SU-DHL-6 (cell line): ENCODE results near the gene MSL3.

Experiments
- H2AFZ ChIP-seq: fragments of 200-600 bp; sonication (generic); 2 replicates; pipeline ENCODE4 v1.6.1; 2014; ENCODE audit warnings: low read depth, mild to moderate bottlenecking, moderate library complexity, mixed read lengths, antibody characterized with exemption, low read length; ENCODE audit not compliant: severe bottlenecking
- H3F3A ChIP-seq: fragments of 200-600 bp; shearing (Covaris generic); 2 replicates; pipeline ENCODE4 v1.6.0; 2016; ENCODE audit warnings: antibody characterized with exemption, mild to moderate bottlenecking; ENCODE audit not compliant: insufficient read depth
- H3K27ac ChIP-seq: fragments of 200-600 bp; sonication (generic); 2 replicates; pipeline ENCODE4 v1.5.1; 2016; ENCODE audit warnings: low read depth, mild to moderate bottlenecking, low read length, moderate library complexity, mixed read lengths
- H3K27me3 ChIP-seq: fragments of 200-600 bp; sonication (generic), shearing (Covaris generic); 2 replicates; pipeline ENCODE4 v1.6.0; 2014; ENCODE audit warnings: mild to moderate bottlenecking, low read length
- H3K36me3 ChIP-seq: fragments of 200-600 bp; sonication (generic); 2 replicates; pipeline ENCODE4 v1.6.1; 2014; ENCODE audit warnings: mild to moderate bottlenecking, low read length, mixed read lengths
- H3K4me2 ChIP-seq: fragments of 300-600, 200-600 bp; shearing (Covaris generic), sonication (generic); 2 replicates; pipeline ENCODE4 v1.6.0; 2014; ENCODE audit warnings: low read length, low read depth, mild to moderate bottlenecking; ENCODE audit not compliant: poor library complexity, severe bottlenecking
- H3K4me3 ChIP-seq: fragments of 200-600 bp; sonication (generic); 2 replicates; pipeline ENCODE4 v1.5.1; 2014; ENCODE audit warnings: antibody characterized with exemption, low read length, mild to moderate bottlenecking, mixed read lengths; ENCODE audit not compliant: insufficient read depth, poor library complexity, severe bottlenecking
- H3K79me2 ChIP-seq: fragments of 200-600 bp; sonication (generic); 2 replicates; pipeline ENCODE4 v1.6.1; 2014; ENCODE audit warnings: mild to moderate bottlenecking, low read length, moderate library complexity; ENCODE audit not compliant: insufficient read depth
- H3K9ac ChIP-seq: fragments of 200-600 bp; sonication (generic); 2 replicates; pipeline ENCODE4 v1.7.0; 2014; ENCODE audit warnings: mild to moderate bottlenecking, low read length
- H3K9me2 ChIP-seq: fragments of 200-600 bp; sonication (generic); replicated peaks from 2 replicates; pipeline ENCODE4 v1.6.1; 2014; ENCODE audit warnings: low read length; ENCODE audit not compliant: insufficient read depth
- H3K9me3 ChIP-seq: fragments of 200-600 bp; sonication (generic); 2 replicates; pipeline ENCODE4 v1.6.1; 2014; ENCODE audit warnings: low read length, mixed read lengths; ENCODE audit not compliant: insufficient read depth
- H4K20me1 ChIP-seq: fragments of 200-600 bp; sonication (generic); 2 replicates; pipeline ENCODE4 v1.6.1; 2014; ENCODE audit warnings: low read depth, mild to moderate bottlenecking, antibody characterized with exemption, low read length, moderate library complexity, mixed read lengths
- EZH2phosphoT487 ChIP-seq: fragments of 200-600 bp; sonication (generic), shearing (Covaris generic); conservative IDR thresholded peaks from 2 replicates; pipeline ENCODE4 v1.6.1; 2018; ENCODE audit warnings: mild to moderate bottlenecking, antibody characterized with exemption, low read length, moderate library complexity, mixed read lengths
- TF ChIP-seq, protein P1 (sequence below): fragments of 200-600 bp; sonication (generic); IDR thresholded peaks from one replicate; pipeline ENCODE4 v1.5.1; 2017; ENCODE audit warnings: antibody characterized with exemption, mild to moderate bottlenecking, low read length, moderate library complexity; ENCODE audit not compliant: insufficient read depth, poor library complexity, severe bottlenecking

The MSL3 gene

DNA sequence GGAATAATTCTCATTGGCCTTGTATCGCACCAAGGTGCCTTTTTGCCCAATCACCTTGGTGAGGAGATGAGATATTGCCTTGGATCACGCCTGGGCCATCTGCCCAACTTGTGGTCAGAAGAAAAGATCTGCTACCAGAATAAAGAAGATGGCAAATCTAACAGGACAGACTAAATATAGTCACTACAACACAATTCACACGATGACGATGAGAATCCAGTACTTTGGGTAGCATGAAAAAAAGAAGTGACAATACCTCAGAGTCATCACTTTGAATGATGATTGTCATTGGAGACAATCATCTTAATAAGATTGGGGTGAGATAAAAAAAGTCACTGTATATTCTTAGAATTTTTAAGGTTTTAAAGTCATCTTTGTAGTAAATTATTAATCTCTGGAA lies 7.3 kb upstream of the MSL3 start:
- no peak overlapping the region for H3K27ac ChIP-seq

DNA sequence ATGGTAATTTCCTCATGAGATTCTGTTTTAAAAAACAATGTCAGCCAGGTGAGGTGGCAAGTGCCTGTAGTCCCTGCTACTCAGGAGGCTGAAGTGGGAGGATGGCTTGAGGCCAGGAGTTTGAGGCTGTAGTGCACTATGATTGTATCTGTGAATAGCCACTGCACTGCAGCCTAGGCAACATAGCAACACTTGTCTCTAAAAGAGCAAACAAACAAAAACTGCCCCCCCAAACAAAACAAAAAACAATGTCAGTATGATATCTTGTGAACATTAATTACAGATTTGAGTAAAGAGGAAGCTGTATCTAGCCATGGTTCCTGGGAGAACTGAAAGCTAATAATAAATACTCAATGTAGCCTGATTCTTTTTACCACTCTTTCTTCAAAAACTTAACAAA lies 6.8 kb upstream of the MSL3 start:
- Histone ChIP-seq H3K9me2 (no peaks in the 10 kb centered on the region), H3F3A (no peaks in the 10 kb centered on the region), H3K9me3 (no peaks in the 10 kb centered on the region), H3K9ac (no peak overlapping the region), H3K27ac (no peak overlapping the region), H3K27me3 (no peaks in the 10 kb centered on the region), H3K36me3 (no peaks in the 10 kb centered on the region), H4K20me1 (no peaks in the 10 kb centered on the region), H3K79me2 (no peaks in the 10 kb centered on the region), H2AFZ (no peak overlapping the region), H3K4me2 (no peak overlapping the region), H3K4me3 (no peak overlapping the region)
- TF ChIP-seq, protein P1, sequence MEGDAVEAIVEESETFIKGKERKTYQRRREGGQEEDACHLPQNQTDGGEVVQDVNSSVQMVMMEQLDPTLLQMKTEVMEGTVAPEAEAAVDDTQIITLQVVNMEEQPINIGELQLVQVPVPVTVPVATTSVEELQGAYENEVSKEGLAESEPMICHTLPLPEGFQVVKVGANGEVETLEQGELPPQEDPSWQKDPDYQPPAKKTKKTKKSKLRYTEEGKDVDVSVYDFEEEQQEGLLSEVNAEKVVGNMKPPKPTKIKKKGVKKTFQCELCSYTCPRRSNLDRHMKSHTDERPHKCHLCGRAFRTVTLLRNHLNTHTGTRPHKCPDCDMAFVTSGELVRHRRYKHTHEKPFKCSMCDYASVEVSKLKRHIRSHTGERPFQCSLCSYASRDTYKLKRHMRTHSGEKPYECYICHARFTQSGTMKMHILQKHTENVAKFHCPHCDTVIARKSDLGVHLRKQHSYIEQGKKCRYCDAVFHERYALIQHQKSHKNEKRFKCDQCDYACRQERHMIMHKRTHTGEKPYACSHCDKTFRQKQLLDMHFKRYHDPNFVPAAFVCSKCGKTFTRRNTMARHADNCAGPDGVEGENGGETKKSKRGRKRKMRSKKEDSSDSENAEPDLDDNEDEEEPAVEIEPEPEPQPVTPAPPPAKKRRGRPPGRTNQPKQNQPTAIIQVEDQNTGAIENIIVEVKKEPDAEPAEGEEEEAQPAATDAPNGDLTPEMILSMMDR: no peak
- TF ChIP-seq EZH2phosphoT487: no peak

More for the DNA sequence above, 7.3 kb upstream of the MSL3 start:
- no peaks in the 10 kb centered on the region for H3K36me3 ChIP-seq
- no peak overlapping the region for H3K9ac ChIP-seq
- no peaks in the 10 kb centered on the region for H3K79me2 ChIP-seq
- no peak overlapping the region for H2AFZ ChIP-seq
- no peaks in the 10 kb centered on the region for H3K9me3 ChIP-seq
- H3K9me2 ChIP-seq: no peaks in the 10 kb centered on the region
- H3F3A ChIP-seq: no peaks in the 10 kb centered on the region
- no peaks in the 10 kb centered on the region for H4K20me1 ChIP-seq
- H3K27me3 ChIP-seq: no peaks in the 10 kb centered on the region
- TF ChIP-seq, protein P1: no peak
- no peak overlapping the region for H3K4me2 ChIP-seq
- no peak overlapping the region for H3K4me3 ChIP-seq

DNA sequence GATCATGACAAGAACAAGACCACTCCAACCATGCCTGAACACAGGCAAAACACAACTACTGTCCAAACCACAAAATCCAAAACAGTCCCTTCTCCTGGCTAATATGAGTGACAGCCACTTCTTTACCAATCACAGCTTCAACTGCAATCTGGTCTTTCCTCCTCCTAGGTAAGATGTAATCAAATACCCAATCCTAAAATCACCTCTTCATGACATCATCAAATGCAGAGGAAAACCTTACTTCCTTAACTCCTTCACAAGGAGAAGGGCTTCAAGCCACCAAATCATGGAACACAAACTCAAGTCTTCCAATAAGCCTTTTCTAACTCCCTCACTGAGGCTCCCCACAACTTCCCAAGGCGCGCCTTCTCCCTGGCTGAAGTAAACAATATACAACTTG lies 4.4 kb upstream of the MSL3 start:
- no peak overlapping the region for H3K27ac ChIP-seq
- H4K20me1 ChIP-seq: no peaks in the 10 kb centered on the region
- no peaks in the 10 kb centered on the region for H3F3A ChIP-seq
- no peaks in the 10 kb centered on the region for H3K9me3 ChIP-seq
- H3K27me3 ChIP-seq: no peaks in the 10 kb centered on the region
- no peaks in the 10 kb centered on the region for H3K36me3 ChIP-seq
- no peaks in the 10 kb centered on the region for H3K79me2 ChIP-seq
- TF ChIP-seq, protein P1: no peak
- no peak for TF ChIP-seq EZH2phosphoT487
- H3K4me2 ChIP-seq: no peak overlapping the region
- H3K9ac ChIP-seq: no peak overlapping the region
- H3K9me2 ChIP-seq: no peaks in the 10 kb centered on the region
- no peak overlapping the region for H3K4me3 ChIP-seq
- H2AFZ ChIP-seq: no peak overlapping the region
